ENCODE results near the gene CPB2.

GRCh38 chr13:46097015-46097414 is 7.8 kb downstream of the CPB2 start:
- TF ChIP-seq CTCF (IDR thresholded peaks at IDR 0.05) (no peak), POLR2A (IDR thresholded peaks at IDR 0.05) (no peak), EP300 (IDR thresholded peaks at IDR 0.05) (no peak)

Data from sigmoid colon (tissue), 4 donors.